GM12892 (cell line): ENCODE data around the gene LOXHD1.

Experiments used
- DNase-seq: peaks from one replicate; pipeline ENCODE4 v3.0.0; 2011; ENCODE audit not compliant: insufficient read length
- FAIRE-seq: peaks from 2 replicates; lab custom pipeline; 2011; peaks lifted over from hg19 to GRCh38; lab: Jason Lieb, UNC
- POLR2A ChIP-seq: IDR thresholded peaks from 2 replicates; pipeline ENCODE4 v1.6.1; 2011; ENCODE audit warnings: low read depth, low read length, control low read depth
- POLR2AphosphoS5 ChIP-seq: IDR thresholded peaks from 2 replicates; pipeline ENCODE4 v1.6.1; 2011; ENCODE audit warnings: low read depth, low read length, control low read depth
- TAF1 ChIP-seq: IDR thresholded peaks from 2 replicates; pipeline ENCODE4 v1.6.1; 2011; ENCODE audit warnings: low read depth, mild to moderate bottlenecking, control low read depth, low read length, borderline replicate concordance

The LOXHD1 gene

GRCh38 chr18:46428368-46428767, 228.7 kb downstream of the LOXHD1 start:
- DNase-seq (no peak), FAIRE-seq (no peak)
- no peak for TF ChIP-seq TAF1
- no peak for TF ChIP-seq POLR2A

DNA sequence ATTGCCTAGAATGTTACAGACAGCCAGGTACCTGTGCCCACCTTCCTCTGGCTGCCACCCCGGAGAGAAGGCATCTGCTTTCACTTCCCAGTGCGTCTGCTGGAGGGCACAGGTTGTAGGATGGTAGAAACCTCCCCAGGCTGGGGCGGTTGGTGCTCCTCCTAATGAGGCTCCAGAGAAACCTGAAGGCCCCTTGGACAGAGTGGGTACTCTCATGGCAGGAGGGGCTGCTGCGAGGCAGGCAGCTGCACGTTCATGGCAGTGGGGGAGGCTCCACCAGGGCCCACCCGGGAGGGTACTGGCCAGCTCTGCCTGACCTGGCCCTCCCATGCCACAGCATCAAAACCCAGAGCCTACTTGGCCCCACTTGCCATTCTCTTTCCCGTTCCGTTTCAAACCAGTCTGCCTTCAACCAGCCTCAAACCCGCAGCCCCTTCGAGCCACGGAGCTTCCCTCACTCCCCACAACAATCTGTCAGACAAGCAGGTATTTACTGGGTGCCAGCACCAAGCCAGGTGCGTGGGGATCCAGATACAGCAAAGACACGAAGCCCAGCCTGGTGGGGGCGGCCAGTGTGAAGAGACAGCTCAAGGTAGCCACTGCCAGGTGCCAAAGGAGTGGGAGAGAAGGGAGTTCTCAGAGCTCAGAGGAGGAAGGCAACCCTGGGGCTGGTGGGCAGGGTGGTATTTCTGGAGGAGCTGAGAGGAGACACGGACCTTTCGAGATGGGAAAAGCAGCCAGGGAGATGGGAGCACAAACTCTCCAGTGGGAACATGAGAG, 229.6 kb downstream of the LOXHD1 start:
- no peak for FAIRE-seq
- TF ChIP-seq POLR2AphosphoS5 (no peak), POLR2A (no peak), TAF1 (no peak)
- no peak for DNase-seq
